Measurements from ENCODE around the gene CHSY1. TPM values are rescaled to one million over a fixed set of nuclear protein-coding genes. Genes with fewer than 3 reads are reported as not detected.
A peak's percentile ranks its signal among the peaks of the same experiment; 100 is the strongest.

CHSY1 gene
- total RNA-seq, 6 experiments from 2014 or later = 4.9 to 12.6 (median 7.2) TPM

DNA sequence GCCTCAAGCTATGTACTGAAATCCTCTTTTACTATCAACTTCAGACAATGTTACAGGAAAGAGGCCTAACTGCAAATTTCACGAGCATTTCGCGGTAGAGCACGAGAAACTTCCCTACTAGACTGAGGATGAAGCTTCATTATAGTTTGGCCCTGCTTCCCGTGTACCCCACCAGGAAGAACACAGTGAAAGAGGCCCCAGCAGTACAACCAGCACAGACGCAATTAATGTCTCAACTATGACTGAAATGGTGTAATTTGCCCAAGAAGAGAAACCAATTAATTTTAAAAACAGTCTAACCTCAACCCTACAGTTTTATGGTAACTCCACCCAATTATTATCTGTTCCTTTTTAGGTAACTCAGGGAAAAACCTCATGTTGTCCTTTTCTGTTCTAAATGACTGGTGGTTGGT lies 12.1 kb downstream of the CHSY1 start:
- intact Hi-C loops (cut with DNase I) = no loop called here
- Histone ChIP-seq H3K4me1 (peaks cover 0 to 5% (median 1%) of the 10 kb centered on the region in 4 donors), H3K27ac (peak overlapping the region in 1 of 3 donors; percentile 16)

DNA sequence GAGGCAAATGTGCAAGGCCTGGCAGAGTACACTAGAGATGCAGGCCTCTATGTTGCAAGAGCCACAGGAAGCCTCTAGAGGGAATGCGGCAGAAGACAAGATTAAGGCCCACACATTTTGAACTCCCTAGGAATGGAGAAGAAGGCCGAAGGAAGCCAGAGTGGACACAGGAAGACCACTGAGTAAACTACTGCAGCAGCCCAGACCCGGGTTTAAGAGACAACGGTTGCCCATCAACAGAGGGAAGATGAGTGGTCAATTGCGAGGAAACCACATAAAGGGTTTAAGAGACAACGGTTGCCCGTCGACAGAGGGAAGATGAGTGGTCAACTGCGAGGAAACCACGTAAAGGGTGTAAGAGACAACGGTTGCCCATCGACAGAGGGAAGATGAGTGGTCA lies 14.6 kb downstream of the CHSY1 start:
- Histone ChIP-seq H3K27ac (no peak overlapping the region), H3K27me3 (no peaks in the 10 kb centered on the region), H3K4me3 (no peak overlapping the region), H3K4me1 (peaks cover 0 to 5% (median 1%) of the 10 kb centered on the region in 4 donors), H3K9me3 (no peaks in the 10 kb centered on the region), H3K36me3 (peaks cover 0 to 4% (median 0%) of the 10 kb centered on the region in 4 donors)
- peak in 1 of 4 donors; percentile 37 for ATAC-seq
- no peak for TF ChIP-seq POLR2A (IDR thresholded peaks at IDR 0.05)
- TF ChIP-seq, protein P1, sequence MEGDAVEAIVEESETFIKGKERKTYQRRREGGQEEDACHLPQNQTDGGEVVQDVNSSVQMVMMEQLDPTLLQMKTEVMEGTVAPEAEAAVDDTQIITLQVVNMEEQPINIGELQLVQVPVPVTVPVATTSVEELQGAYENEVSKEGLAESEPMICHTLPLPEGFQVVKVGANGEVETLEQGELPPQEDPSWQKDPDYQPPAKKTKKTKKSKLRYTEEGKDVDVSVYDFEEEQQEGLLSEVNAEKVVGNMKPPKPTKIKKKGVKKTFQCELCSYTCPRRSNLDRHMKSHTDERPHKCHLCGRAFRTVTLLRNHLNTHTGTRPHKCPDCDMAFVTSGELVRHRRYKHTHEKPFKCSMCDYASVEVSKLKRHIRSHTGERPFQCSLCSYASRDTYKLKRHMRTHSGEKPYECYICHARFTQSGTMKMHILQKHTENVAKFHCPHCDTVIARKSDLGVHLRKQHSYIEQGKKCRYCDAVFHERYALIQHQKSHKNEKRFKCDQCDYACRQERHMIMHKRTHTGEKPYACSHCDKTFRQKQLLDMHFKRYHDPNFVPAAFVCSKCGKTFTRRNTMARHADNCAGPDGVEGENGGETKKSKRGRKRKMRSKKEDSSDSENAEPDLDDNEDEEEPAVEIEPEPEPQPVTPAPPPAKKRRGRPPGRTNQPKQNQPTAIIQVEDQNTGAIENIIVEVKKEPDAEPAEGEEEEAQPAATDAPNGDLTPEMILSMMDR (IDR thresholded peaks at IDR 0.05) = no peak
- intact Hi-C loops (cut with DNase I) = no loop called here
- no peak for DNase-seq
- WGBS (ENCODE audit: insufficient coverage, low coverage, low lambda C conversion rate, missing lambda C conversion rate) = 71% methylated on average over 12 of the region's 12 CpGs

More for the DNA sequence above, 12.1 kb downstream of the CHSY1 start:
- Histone ChIP-seq H3K9me3 (no peaks in the 10 kb centered on the region), H3K36me3 (no peaks in the 10 kb centered on the region), H3K4me3 (no peak overlapping the region), H3K27me3 (no peaks in the 10 kb centered on the region)
- no peak for DNase-seq
- WGBS (ENCODE audit: insufficient coverage, low coverage, low lambda C conversion rate, missing lambda C conversion rate) = 42% methylated on average over 6 of the region's 6 CpGs
- peak in 1 of 4 donors; percentile 23 for ATAC-seq
- TF ChIP-seq POLR2A (IDR thresholded peaks at IDR 0.05) = no peak
- TF ChIP-seq, protein P1 (IDR thresholded peaks at IDR 0.05) = no peak

DNA sequence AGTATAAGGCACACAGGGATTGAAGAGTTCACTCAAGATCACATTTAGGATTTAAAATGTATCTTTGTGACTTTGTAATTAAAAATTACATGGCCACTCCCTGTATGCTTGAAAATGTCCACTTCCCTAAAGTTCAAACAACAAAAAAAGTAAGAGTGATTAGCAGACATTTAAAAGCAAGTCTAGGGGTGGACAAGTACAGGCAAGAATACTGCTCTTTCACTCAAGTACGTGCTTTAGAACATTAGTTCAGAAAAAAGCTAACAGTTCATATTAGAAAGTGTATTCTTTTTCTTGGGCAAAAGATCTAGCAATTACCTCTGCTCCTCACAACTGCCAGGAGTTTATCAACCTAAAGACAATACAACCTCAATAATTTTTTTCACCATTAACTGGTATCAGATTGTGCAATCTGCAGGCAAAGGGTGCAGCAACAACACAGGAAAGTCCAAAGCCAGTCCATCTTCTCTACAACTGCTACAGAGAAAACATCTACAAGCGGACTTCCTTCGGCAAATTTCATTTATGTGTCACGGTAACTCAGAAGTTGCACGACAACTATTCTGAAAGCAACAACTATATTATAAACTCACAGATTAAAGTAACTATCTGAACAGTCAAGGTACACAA lies 18.1 kb downstream of the CHSY1 start:
- DNase-seq (no peak), ATAC-seq (no peak)
- H3K9me3 ChIP-seq = peaks cover 0 to under 1% (median 0%) of the 10 kb centered on the region in 4 donors
- H3K27ac ChIP-seq = no peak overlapping the region
- WGBS (ENCODE audit: insufficient coverage, low coverage, low lambda C conversion rate, missing lambda C conversion rate) = 75% methylated on average over 5 of the region's 5 CpGs
- no peaks in the 10 kb centered on the region for H3K4me1 ChIP-seq
- intact Hi-C loops (cut with DNase I) = no loop called here
- TF ChIP-seq POLR2A (IDR thresholded peaks at IDR 0.05) = no peak
- TF ChIP-seq, protein P1 (IDR thresholded peaks at IDR 0.05) = no peak
- H3K27me3 ChIP-seq = no peaks in the 10 kb centered on the region
- H3K4me3 ChIP-seq = no peak overlapping the region
- peaks cover 0 to 4% (median 0%) of the 10 kb centered on the region in 4 donors for H3K36me3 ChIP-seq

DNA sequence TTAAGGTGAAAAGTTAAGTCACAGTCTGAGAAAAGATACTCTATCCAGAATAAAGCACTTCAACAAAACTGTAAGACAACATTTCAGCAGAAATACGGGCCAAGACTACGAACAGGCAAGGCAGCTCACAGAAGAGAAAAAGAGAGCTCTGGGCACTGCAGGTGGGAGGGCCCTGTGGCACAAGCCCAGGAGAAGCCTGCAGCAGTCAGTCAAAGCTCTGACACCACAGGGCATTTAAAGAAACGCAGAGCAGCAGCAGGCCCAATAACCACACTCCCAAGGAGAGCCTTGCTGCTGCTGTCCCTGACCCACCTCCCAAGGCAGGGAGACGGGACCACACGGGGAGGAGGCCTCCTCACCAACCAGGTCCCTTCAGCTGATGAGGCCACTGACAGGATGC lies 19.2 kb downstream of the CHSY1 start:
- Histone ChIP-seq H3K27me3 (no peaks in the 10 kb centered on the region), H3K9me3 (peaks cover 0 to 4% (median 0%) of the 10 kb centered on the region in 4 donors), H3K4me3 (no peak overlapping the region), H3K36me3 (peaks cover 0 to 4% (median 0%) of the 10 kb centered on the region in 4 donors), H3K27ac (no peak overlapping the region), H3K4me1 (no peaks in the 10 kb centered on the region)
- no peak for DNase-seq
- no peak for ATAC-seq
- intact Hi-C loops (cut with DNase I) = no loop called here
- WGBS (ENCODE audit: insufficient coverage, low coverage, low lambda C conversion rate, missing lambda C conversion rate) = 65% methylated on average over 3 of the region's 5 CpGs
- TF ChIP-seq, protein P1 (IDR thresholded peaks at IDR 0.05) = no peak
- TF ChIP-seq POLR2A (IDR thresholded peaks at IDR 0.05) = no peak

Data from right lobe of liver (tissue), 6 donors.